CD4-positive, alpha-beta T cell treated with Interleukin-17A for 4 hours (primary cell): ENCODE measurements around the gene NFIA.
"Not testable (repeated sequence)": the region's sequence is repeated elsewhere in the genome, so short reads cannot be mapped to it uniquely, and the experiment has no call there.

Experiments used
- DNase-seq: peaks from one replicate; pipeline ENCODE4 v3.0.0-alpha.2; 2020; ENCODE audit warnings: mixed read lengths

NFIA gene

GRCh38 chr1:61446531-61446991, 364.2 kb downstream of the NFIA start:
- no peak for DNase-seq

DNA sequence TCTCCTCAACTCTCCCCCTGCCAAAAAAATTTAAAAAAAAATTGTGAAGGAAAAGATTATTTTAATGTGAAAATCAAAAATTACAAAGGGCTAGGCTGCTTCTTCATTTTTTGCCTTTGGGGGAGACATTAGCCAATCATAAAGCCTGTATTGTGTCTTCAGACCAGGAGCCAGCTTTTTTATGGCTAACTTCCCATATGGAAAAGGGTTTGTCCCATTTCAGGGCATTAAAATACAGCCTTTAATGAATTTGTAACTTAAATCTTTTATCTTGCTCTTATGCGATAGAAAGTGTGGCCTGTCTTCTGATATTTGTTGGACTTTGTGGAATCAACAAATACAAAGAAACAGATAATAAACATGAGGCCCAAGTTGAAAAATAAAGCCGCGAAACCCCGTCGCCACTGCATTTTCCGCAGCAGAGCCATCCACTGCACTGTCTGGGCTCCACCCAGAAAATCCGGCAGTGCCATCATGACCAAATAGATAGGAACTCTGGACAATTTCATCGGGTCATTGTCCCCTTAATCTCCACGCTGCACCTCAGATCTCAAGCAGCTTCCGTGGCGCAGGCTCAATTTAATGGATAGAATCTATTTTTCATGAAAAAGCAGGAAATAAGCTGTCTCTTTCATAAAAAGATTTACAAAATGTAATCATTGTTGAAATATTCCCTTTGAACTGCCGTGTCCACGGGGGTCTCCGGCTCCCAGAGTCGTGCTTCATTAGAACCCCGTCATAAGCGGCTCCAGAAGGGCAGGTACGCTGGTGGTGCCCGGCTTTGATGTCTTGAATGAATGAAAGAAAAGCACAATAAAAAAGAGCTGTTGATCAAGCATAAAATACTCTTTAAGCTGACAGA, 365.0 kb downstream of the NFIA start:
- DNase-seq: no peak

- no peak for DNase-seq
These were observed 365.6 kb downstream of the NFIA start for GRCh38 chr1:61447968-61448430.

DNA sequence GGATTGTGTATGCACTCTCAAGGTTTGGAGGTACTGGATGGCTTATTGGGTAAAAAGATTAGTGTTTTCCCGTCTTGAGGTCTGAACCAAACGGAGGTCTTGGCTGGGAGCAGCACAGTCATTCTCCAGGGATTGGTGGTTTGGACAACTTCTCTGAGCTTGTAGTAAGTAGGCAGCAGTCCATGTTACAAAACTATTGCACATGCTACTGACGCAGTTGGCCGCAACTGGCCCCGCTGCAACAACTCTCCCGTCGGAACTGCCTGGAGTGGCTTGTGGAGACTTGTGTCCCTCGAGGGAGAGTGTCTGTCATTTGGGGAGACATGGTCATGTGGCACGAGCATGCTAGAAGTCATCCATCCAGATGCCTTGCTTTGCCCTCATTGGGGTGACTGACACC, 366.6 kb downstream of the NFIA start:
- DNase-seq: no peak

GRCh38 chr1:61449410-61449809, 367.0 kb downstream of the NFIA start:
- no peak for DNase-seq

GRCh38 chr1:61450454-61450853, 368.1 kb downstream of the NFIA start:
- DNase-seq: no peak

GRCh38 chr1:61450872-61451571, 368.7 kb downstream of the NFIA start:
- no peak for DNase-seq

DNA sequence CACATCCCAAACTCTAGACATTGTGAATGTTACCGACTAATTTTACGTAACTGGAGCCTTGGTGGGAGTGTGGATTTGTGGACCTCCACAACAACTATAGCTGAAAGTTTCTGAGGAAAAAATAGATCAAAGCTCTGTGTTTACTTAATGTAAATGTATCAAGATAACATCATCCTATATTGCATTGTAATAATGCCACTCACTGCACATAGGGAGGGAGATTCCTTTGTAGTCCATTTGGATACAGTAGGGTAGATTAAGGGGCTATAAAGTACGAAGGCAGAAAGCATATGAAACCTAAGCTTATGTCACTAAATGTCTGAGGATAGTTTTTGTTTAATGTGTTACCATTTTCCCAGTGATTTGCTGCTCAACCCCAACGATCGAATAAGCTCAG, 369.2 kb downstream of the NFIA start:
- no peak for DNase-seq

DNA sequence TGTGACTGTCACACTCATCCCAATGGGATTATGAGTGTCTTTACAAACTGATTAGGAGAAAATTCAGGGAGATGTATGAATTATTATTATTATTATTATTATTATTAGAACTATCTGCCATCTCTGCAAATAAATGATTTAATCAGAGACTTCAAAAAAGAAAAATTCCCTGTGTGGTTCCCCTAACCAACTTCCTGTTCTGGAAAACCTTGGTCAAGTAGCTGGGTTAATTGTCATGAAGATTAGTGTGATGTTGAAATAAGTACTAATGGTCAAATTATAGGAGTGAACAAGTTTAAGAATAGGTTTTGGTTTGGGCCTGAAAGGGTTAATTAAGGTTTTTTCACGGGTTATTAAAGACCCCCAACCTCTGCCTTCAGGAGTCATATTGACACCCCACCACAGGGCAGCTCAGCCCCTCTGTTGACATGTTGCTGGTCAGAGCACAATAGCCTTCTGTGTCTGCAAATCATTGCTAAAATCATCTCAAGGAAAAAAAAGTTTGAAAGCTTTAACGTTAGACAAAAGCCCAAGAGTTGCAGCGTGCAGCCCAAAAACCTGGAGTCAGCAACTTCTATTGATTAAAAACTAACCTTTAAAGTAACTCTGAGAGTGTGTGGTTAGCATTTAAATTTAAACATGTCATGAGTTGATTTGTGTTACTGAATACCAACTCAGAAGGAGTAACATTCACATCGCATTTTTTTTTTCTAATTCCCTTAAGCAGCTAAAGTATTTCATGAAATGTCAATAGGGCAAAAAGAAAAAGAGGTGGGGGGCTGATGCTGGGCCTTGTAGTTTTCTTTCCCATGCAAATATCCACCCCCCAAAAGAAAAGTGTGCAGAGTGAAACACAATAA, 370.0 kb downstream of the NFIA start:
- no peak for DNase-seq

DNA sequence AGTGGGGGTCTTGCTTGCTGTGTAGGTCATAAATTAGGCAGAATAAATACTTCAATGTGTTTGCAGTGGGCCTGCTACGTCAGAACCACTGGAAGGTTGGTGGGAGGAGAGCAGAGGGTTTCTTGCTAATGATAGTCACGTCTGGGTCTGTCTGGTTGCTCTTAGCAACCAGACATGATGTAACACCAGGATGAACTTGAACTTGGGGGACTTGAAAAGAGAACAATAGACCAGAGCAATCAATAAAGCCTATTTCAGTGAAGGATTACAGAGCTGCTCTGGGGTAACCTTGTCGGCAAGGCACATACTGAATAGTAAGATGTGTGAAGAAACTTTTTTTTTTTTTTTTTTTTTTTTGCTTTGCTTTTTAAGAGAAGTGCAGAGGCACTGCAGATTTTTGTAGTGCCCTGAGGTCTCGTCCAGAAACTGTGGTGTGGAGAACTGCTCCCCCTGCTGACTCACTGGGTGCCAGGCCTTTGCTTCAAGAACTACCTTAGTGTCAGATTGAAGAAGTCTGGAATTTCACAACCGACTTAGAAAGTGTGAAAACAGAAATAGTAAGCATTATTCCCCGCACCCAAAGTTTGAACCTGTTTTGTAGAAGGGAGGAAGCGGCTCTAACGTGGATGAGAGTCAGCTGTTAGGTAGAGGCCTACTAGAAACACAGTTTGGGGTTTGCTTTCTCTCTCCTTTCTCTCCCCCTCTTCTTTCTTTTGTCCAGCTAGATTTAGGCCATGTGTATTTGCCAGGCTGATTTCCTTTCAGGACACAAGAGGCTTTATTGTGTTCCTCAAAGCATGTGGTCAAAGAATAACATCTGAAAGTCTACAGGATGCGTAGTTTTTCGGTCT, 371.0 kb downstream of the NFIA start:
- DNase-seq: peak; percentile 71

DNA sequence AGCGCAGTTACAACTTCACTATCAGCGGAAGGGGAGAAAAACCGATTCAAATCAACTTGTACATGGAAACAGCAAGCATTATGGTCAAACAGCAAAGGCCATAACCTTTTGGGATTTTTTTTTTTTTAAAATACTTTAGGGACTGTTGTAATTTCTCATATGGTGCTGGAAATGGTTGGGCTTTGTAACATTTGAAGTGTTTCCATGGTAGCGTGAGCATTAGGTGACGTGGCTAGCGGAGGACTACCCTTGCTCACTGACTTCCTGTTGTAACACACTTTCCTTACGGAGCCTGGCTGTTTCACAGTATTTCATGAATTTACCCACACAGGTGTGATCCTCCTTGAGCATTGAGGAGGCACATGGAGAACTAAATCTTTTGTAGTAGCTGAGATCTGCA, 373.0 kb downstream of the NFIA start:
- no peak for DNase-seq

DNA sequence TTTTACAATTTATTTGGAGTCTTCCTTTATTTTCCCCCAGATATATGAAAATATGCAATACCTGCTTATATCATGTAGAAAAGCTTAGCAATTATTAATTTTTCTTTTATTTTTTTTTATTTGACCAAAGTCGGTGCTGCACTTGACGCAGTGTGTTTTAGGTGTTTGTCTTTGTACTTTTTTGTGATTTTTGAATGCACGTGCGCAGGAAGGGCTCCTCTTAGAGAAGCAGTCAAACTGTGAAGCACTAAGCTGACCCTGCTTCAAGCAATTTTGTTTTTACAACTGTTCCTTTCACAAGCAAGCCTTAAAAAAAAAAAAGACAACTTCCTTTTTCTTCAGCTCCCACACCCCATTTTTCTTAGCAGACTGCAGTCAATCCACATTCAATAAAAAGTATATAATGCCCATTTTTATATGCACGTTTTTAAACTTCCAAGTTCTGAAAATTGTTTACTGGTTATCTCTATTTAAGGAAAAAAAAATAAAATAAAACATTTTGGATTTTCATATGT, 375.2 kb downstream of the NFIA start:
- DNase-seq: no peak

GRCh38 chr1:61459345-61459744, 377.0 kb downstream of the NFIA start:
- no peak for DNase-seq

DNA sequence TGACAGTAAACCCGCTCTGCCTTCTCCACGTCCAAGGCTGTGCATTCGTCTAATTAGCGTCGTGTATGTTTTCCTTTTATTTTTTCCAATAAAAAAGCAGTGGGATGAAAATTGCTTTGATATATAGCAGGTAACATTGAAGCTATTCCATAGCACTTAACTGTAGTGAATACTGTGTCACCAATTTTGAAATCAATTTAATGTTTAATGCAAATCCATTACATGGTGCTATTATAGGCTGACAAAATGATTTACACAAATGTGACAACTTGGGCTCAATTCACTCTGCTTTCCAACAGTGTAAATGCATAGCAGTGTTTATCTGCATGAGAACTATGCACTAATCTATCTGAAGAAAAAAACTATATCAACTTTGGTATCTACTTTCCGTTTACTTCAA, 377.8 kb downstream of the NFIA start:
- DNase-seq: no peak

DNA sequence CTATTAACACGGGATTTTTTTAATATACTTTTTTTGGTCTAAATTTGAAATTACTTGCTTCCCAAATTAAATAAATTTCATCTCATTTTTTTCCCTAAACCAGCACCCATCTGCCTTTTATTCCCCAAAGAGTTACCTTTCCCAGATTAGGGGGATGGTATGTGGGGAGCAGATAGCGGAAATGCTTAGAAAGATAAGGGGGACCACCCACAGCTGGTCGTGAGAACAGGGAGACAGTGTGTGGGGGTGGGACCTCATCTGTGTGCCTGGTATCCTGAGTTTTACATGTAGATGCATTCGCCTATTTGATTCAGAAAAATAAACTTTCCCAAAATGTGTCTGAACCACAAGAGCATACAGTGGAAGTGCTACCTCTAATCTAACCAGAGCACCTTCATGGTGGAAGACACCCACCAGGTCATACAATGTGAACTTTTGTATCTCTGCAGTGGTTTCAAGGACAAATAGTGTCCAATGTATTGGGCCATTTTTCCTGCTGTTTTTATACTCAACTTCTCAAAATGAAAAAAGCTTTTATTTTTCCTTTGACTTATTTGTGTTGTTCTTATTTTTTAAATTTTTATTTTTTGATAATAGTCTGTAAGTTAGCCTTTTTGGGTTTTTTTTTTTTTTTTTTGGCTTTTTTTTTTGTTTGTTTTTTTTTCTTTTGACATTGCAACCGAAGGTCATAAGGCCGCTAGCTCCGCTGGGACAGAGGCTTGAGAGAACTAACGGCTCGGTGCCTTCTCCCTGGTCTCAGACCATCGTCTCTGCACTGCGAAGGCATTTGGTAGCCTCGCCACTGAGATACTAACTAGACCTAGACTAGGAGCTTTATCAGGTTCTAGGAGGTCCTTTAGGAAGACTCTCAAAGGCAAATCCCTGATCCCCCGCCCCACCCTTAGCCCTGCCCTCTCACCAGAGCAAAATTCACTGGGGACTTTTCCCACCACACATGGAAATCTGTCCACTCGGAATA, 379.3 kb downstream of the NFIA start:
- no peak for DNase-seq

DNA sequence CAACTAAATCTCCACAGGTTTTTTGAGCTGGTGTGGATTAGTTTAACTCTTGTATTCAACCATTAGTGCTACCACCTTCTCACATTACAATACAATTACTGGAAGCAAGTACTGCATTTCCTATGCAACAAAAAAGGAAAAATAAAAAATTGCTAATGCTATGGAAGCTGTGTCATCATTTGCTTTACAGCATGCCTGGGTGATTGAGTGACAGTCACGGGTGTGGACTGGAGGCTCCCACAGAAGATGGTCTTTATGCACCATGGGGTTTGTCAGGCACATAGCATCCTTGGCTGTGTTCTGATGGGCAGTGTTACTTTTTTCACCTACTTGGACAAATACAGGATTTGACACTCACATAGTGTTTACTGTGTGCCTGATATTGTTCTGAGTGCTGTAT, 380.3 kb downstream of the NFIA start:
- no peak for DNase-seq

DNA sequence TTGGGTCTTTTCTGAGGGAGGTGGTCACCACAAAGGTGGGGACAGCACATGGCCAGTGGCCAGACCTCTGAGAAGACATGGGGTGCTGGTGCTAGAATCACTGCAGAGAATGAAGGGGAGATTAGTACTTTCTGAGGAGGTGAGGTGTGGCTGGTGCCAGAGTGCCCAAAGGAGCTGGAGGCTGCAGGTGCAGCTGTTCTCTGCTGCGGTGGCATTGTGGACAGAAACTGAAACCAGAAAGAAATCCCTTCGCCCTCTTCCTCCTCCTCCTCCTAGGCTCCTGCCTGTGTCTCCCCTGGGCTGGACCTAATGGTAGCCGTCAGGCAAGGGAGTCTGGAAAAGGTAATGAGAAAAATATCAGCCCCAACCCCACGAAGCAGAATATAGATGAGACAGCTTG, 380.9 kb downstream of the NFIA start:
- no peak for DNase-seq

GRCh38 chr1:61467836-61468235, 385.5 kb downstream of the NFIA start:
- DNase-seq: not testable (repeated sequence)

DNA sequence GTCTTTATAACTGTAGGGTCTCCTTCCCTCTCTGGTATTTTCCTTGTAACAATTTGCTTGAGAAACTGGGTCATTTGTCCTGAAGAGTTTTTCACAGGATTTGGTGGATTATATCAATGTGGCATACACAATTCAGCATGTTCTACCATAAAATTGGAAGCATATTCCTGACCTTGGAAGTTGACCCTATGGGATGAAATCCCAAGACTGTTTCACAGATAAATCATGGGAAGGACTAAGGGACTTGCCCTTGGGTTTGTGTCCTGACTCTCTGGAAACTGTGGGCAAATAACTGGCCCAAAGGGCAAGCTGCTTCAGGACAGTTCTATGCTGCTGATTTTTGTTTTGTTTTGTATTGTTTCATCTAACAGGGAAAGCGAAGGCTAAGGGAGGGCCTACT, 387.0 kb downstream of the NFIA start:
- DNase-seq: no peak

DNA sequence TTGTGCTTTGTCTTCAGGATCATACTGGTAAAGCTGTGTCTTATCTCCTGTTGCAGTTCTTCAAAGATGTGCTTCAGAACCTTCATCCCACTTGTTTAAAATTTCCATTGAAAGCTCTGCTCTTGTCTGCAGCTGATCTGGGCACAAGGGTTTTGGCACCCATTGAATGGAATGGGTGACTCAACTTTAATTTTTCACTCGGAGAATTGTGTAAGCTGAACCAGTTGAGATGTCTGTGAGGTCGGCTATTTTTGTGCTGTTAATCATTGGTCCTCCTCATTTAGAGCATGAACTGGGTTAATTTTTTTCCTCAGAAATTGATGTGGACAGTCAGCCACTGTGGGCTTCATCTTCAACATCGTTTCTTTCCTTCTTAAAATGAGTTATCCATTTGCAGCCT, 390.5 kb downstream of the NFIA start:
- DNase-seq: no peak
